Esophagus squamous epithelium (tissue), 5 donors: ENCODE data around the gene APOBEC3A. TPM values are rescaled to one million over a fixed set of nuclear protein-coding genes. Genes with fewer than 3 reads are reported as not detected.

ENCODE experiments used
- DNase-seq: peaks from one replicate; lab custom pipeline; 2025; lab: John Stamatoyannopoulos, UW
- H3K27ac ChIP-seq, 4 donors: fragments of 200-600 bp; sonication (generic); one replicate each; pipeline ENCODE4 v1.5.1; 2016 to 2019; ENCODE audit warnings: mild to moderate bottlenecking in 1 of 4
- H3K27me3 ChIP-seq, 4 donors: fragments of 200-600 bp; sonication (generic); 1 replicate in 3 of 4; 2 replicates in 1 of 4; pipeline versions ENCODE4 v1.5.1 to v1.6.0; 2017 to 2021; ENCODE audit warnings: antibody characterized with exemption in 1 of 4
- H3K36me3 ChIP-seq, 3 donors: fragments of 200-600 bp; sonication (generic); one replicate each; pipeline ENCODE4 v1.5.1; 2016 to 2019
- H3K4me1 ChIP-seq, 3 donors: fragments of 200-600 bp; sonication (generic); one replicate each; pipeline ENCODE4 v1.5.1; 2017 to 2019
- H3K4me3 ChIP-seq, 4 donors: fragments of 200-600 bp; sonication (generic); 1 replicate in 3 of 4; 2 replicates in 1 of 4; pipeline ENCODE4 v1.5.1; 2016 to 2019; ENCODE audit warnings: mild to moderate bottlenecking in 2 of 4, moderate library complexity in 1 of 4
- H3K9me3 ChIP-seq, 3 donors: fragments of 200-600 bp; sonication (generic); one replicate each; pipeline ENCODE4 v1.5.1; 2016 to 2019
- CTCF ChIP-seq, 6 experiments: fragments of 450-650 bp in 4 of 6; fragments of 200-600 bp in 2 of 6; sonication (generic) in 2 of 6; IDR thresholded peaks; one replicate each; pipeline ENCODE4 v1.5.1; 2016 to 2019; ENCODE audit warnings: antibody characterized with exemption in 6 of 6, mild to moderate bottlenecking in 4 of 6, moderate library complexity in 4 of 6
- POLR2A ChIP-seq, 4 donors: fragments of 450-650 bp; IDR thresholded peaks; one replicate each; pipeline ENCODE4 v1.6.1; 2017; ENCODE audit warnings: antibody characterized with exemption in 4 of 4, mild to moderate bottlenecking in 4 of 4, moderate library complexity in 3 of 4
- WGBS, 2 donors: methylation state at CpG; one replicate each; pipeline ENCODE4 v1.1.5; 2018; 5-methylcytosine and 5-hydroxymethylcytosine counted together
- intact Hi-C: fragments of 100-400 bp; cut with DNase I; formaldehyde crosslinking; loops from one replicate; pipeline ENCODE4 v1.15.0; 2022
- total RNA-seq, 4 donors: library from RNA; depleted of rRNA; stranded (reverse); fragments of >200 nt; gene quantifications; one replicate each; pipeline ENCODE4 v1.1.0, GENCODE V29; 2016
- donor health status: DM: yes; HTN: yes; CAD: no.

APOBEC3A gene
- total RNA-seq = 10 to 100 TPM in 1 of 4 donors, 1 to 10 TPM in 1, under 1 TPM in 2; 0.57 to 27.3 (median 1.3) TPM

GRCh38 chr22:38957046-38957770, at the start of gene APOBEC3A:
Gene APOBEC3A, plus strand, starts transcription at chr22:38957609. Its CDS starts 83 bp downstream, at chr22:38957692.
- Histone ChIP-seq H3K4me3 (no peak within 1 kb of the TSS), H3K4me1 (peaks cover 0 to 27% (median 7%) of the 10 kb centered on the region in 3 donors), H3K36me3 (no peaks in the 10 kb centered on the region), H3K9me3 (no peaks in the 10 kb centered on the region), H3K27me3 (no peaks in the 10 kb centered on the region), H3K27ac (no peak within 1 kb of the TSS)
- TF ChIP-seq POLR2A (IDR thresholded peaks at IDR 0.05) = no peak
- no peak for TF ChIP-seq CTCF (IDR thresholded peaks at IDR 0.05)
- no peak for DNase-seq
- intact Hi-C loops = no loop called here
- 39 to 62% methylated on average over 10 of the region's 11 CpGs for WGBS, 2 donors

- TF ChIP-seq CTCF (IDR thresholded peaks at IDR 0.05) = no peak
- no peak for TF ChIP-seq POLR2A (IDR thresholded peaks at IDR 0.05)
- 55 to 77% methylated on average over 2 of the region's 2 CpGs for WGBS, 2 donors
These were observed 49.6 kb upstream of the APOBEC3A start for GRCh38 chr22:38907767-38908166.

GRCh38 chr22:38911434-38911833, 46.0 kb upstream of the APOBEC3A start:
- DNase-seq = no peak
- Histone ChIP-seq H3K9me3 (no peaks in the 10 kb centered on the region), H3K27me3 (peaks cover 0 to 36% (median 0%) of the 10 kb centered on the region in 4 donors), H3K36me3 (no peaks in the 10 kb centered on the region), H3K4me1 (no peaks in the 10 kb centered on the region), H3K27ac (no peak overlapping the region), H3K4me3 (no peak overlapping the region)
- WGBS, 2 donors = 46 to 56% methylated on average over 1 of the region's 1 CpG
- intact Hi-C loops = no loop called here
- TF ChIP-seq CTCF (IDR thresholded peaks at IDR 0.05) (no peak), POLR2A (IDR thresholded peaks at IDR 0.05) (no peak)

More at GRCh38 chr22:38907767-38908166, 49.6 kb upstream of the APOBEC3A start:
- DNase-seq = no peak
- H3K4me1 ChIP-seq = no peaks in the 10 kb centered on the region
- H3K36me3 ChIP-seq = no peaks in the 10 kb centered on the region
- H3K27ac ChIP-seq = no peak overlapping the region
- intact Hi-C loops = no loop called here
- peaks cover 0 to 35% (median 0%) of the 10 kb centered on the region in 4 donors for H3K27me3 ChIP-seq
- H3K4me3 ChIP-seq = no peak overlapping the region
- H3K9me3 ChIP-seq = no peaks in the 10 kb centered on the region

GRCh38 chr22:38919631-38920190, 37.7 kb upstream of the APOBEC3A start:
- intact Hi-C loops = loop anchor here (10.0 kb wide), 1 partner anchor 45 kb away; the partner anchor contains the start of gene CBX6
- WGBS, 2 donors = 92 to 93% methylated on average over 1 of the region's 1 CpG

More at GRCh38 chr22:38919631-38920190, 37.7 kb upstream of the APOBEC3A start:
- Histone ChIP-seq H3K36me3 (no peaks in the 10 kb centered on the region), H3K9me3 (no peaks in the 10 kb centered on the region), H3K4me3 (no peak overlapping the region), H3K4me1 (peaks cover 17 to 42% (median 18%) of the 10 kb centered on the region in 3 donors), H3K27ac (no peak overlapping the region), H3K27me3 (peaks cover 0 to 6% (median 0%) of the 10 kb centered on the region in 4 donors)
- DNase-seq = no peak
- no peak for TF ChIP-seq CTCF (IDR thresholded peaks at IDR 0.05)
- no peak for TF ChIP-seq POLR2A (IDR thresholded peaks at IDR 0.05)
